HCT116 (cell line): Measurements from ENCODE around the gene NTNG1. TPM values are rescaled to one million over a fixed set of nuclear protein-coding genes. Genes with fewer than 3 reads are reported as not detected.

Experiments used
- ATAC-seq: fragments of 200-7000 bp; cut with Tn5 transposase; 2 replicates; pipeline ENCODE4 v1.9.1; 2020; ENCODE audit warnings: mild to moderate bottlenecking, moderate library complexity
- BruUV-seq: library from RNA; stranded (reverse); fragments of 400-500 nt; replicated peaks from 2 replicates; lab custom pipeline; 2021; lab: Mats Ljungman, UMichigan
- CTCF ChIA-PET: fragments of 300-600 bp; sonication (Branson Sonifier 250); formaldehyde crosslinking; loops from one replicate; lab custom pipeline; 2021; ENCODE audit warnings: antibody characterized with exemption; lab: Charles Lee
- POLR2A ChIA-PET: fragments of 300-600, 350-600 bp; sonication (Branson Sonifier 250); formaldehyde crosslinking; loops from one replicate; lab custom pipeline; 2021; ENCODE audit warnings: antibody characterized with exemption; lab: Charles Lee
- RAD21 ChIA-PET, 2 experiments: fragments of 300-600 bp; sonication (Branson Sonifier 250); formaldehyde crosslinking; loops; one replicate each; lab custom pipeline; 2023; ENCODE audit warnings: low total read pairs in 2 of 2; ENCODE audit not compliant: uncharacterized antibody in 2 of 2, unreplicated experiment in 2 of 2, low non-redundant PET in 1 of 2; lab: Charles Lee
- DNase-seq: peaks from one replicate; pipeline ENCODE4 v3.0.0-alpha.2; 2010; ENCODE audit warnings: low read depth, low spot score
- H2AFZ ChIP-seq: fragments of 200-600 bp; shearing (Covaris generic), sonication (generic); 2 replicates; pipeline ENCODE4 v1.6.1; 2017; ENCODE audit warnings: low read depth, mixed run types, mixed read lengths, antibody characterized with exemption, low read length; ENCODE audit not compliant: poor library complexity, severe bottlenecking
- H3K27ac ChIP-seq: 2 replicates; pipeline ENCODE4 v1.5.1; 2012; ENCODE audit warnings: low read depth, low read length
- H3K27me3 ChIP-seq: fragments of 200-600 bp; sonication (generic); 2 replicates; pipeline ENCODE4 v1.6.1; 2016; ENCODE audit warnings: mixed run types, low read length, mixed read lengths; ENCODE audit not compliant: insufficient read depth
- H3K36me3 ChIP-seq, 2 experiments: fragments of 200-500 bp in 1 of 2; fragments of 200-600 bp in 1 of 2; sonication (Bioruptor generic) in 1 of 2; sonication (generic) in 1 of 2; 2 replicates each; pipeline versions ENCODE4 v1.5.1 to v1.6.1; 2014 to 2016; ENCODE audit warnings: low read length in 2 of 2, inconsistent platforms in 1 of 2, mixed read lengths in 1 of 2, mixed run types in 1 of 2; ENCODE audit not compliant: insufficient read depth in 2 of 2, control insufficient read depth in 1 of 2
- H3K4me1 ChIP-seq, 2 experiments: fragments of 200-600 bp in 1 of 2; sonication (generic) in 1 of 2; 2 replicates each; pipeline versions ENCODE4 v1.5.1 to v1.6.1; 2012 to 2017; ENCODE audit warnings: low read length in 2 of 2, inconsistent platforms in 1 of 2, mild to moderate bottlenecking in 1 of 2, mixed read lengths in 1 of 2, mixed run types in 1 of 2, moderate library complexity in 1 of 2; ENCODE audit not compliant: insufficient read depth in 2 of 2, control insufficient read depth in 1 of 2
- H3K4me2 ChIP-seq: fragments of 200-600 bp; sonication (generic); 2 replicates; pipeline ENCODE4 v1.6.1; 2017; ENCODE audit warnings: mixed run types, low read length, mixed read lengths
- H3K4me3 ChIP-seq, 2 experiments: fragments of 200-600 bp in 1 of 2; sonication (generic) in 1 of 2; replicated peaks in 1 of 2; 2 replicates each; pipeline ENCODE4 v1.5.1; 2011 to 2016; ENCODE audit warnings: low read length in 2 of 2, control low read depth in 1 of 2, low read depth in 1 of 2, mild to moderate bottlenecking in 1 of 2, mixed read lengths in 1 of 2, mixed run types in 1 of 2
- H3K79me2 ChIP-seq: fragments of 200-600 bp; sonication (generic); 2 replicates; pipeline ENCODE4 v1.6.1; 2017; ENCODE audit warnings: mild to moderate bottlenecking, mixed run types, low read length, moderate library complexity, mixed read lengths; ENCODE audit not compliant: insufficient read depth
- H3K9ac ChIP-seq: fragments of 200-600 bp; sonication (generic); 2 replicates; pipeline ENCODE4 v1.6.1; 2016; ENCODE audit warnings: low read length, mixed read lengths
- H3K9me2 ChIP-seq: fragments of 200-600 bp; sonication (generic), shearing (Covaris generic); 2 replicates; pipeline ENCODE4 v1.6.1; 2017; ENCODE audit warnings: mixed run types, mild to moderate bottlenecking, moderate library complexity; ENCODE audit not compliant: insufficient read depth
- H3K9me3 ChIP-seq, 2 experiments: fragments of 200-500 bp in 1 of 2; fragments of 200-600 bp in 1 of 2; sonication (Bioruptor generic) in 1 of 2; sonication (generic) in 1 of 2; 2 replicates each; pipeline ENCODE4 v1.6.1; 2014 to 2017; ENCODE audit warnings: low read length in 2 of 2, mixed read lengths in 2 of 2, inconsistent platforms in 1 of 2, low read depth in 1 of 2, mild to moderate bottlenecking in 1 of 2, mixed run types in 1 of 2, moderate library complexity in 1 of 2; ENCODE audit not compliant: control insufficient read depth in 1 of 2, insufficient read depth in 1 of 2
- H4K20me1 ChIP-seq: fragments of 200-600 bp; sonication (generic), shearing (Covaris generic); 2 replicates; pipeline ENCODE4 v1.6.1; 2017; ENCODE audit warnings: mixed run types, mild to moderate bottlenecking, moderate library complexity; ENCODE audit not compliant: insufficient read depth
- CEBPB ChIP-seq: IDR thresholded peaks from 2 replicates; pipeline ENCODE4 v1.6.1; 2012; ENCODE audit warnings: low read depth
- EGR1 ChIP-seq: IDR thresholded peaks from 2 replicates; pipeline ENCODE4 v1.6.1; 2012; ENCODE audit warnings: low read depth
- ELF1 ChIP-seq: IDR thresholded peaks from 2 replicates; pipeline ENCODE4 v1.6.1; 2012; ENCODE audit warnings: low read depth, borderline replicate concordance
- EZH2 ChIP-seq: fragments of 200-600 bp; sonication (generic); IDR thresholded peaks from 2 replicates; pipeline ENCODE4 v1.6.1; 2017; ENCODE audit warnings: antibody characterized with exemption, mixed run types
- EZH2phosphoT487 ChIP-seq: fragments of 200-600 bp; IDR thresholded peaks from 2 replicates; pipeline ENCODE4 v1.6.1; 2018; ENCODE audit warnings: antibody characterized with exemption, borderline replicate concordance
- FOSL1 ChIP-seq: IDR thresholded peaks from 2 replicates; pipeline ENCODE4 v1.6.1; 2012; ENCODE audit warnings: low read depth
- JUND ChIP-seq: IDR thresholded peaks from 2 replicates; pipeline ENCODE4 v1.6.1; 2012
- RAD21 ChIP-seq: IDR thresholded peaks from 2 replicates; pipeline ENCODE4 v1.6.1; 2012; ENCODE audit warnings: low read depth, mild to moderate bottlenecking
- SP1 ChIP-seq: IDR thresholded peaks from 2 replicates; pipeline ENCODE4 v1.6.1; 2012; ENCODE audit warnings: low read depth
- SRF ChIP-seq: IDR thresholded peaks from 2 replicates; pipeline ENCODE4 v1.6.1; 2012; ENCODE audit warnings: low read depth
- TCF7L2 ChIP-seq: IDR thresholded peaks from 2 replicates; pipeline ENCODE4 v1.7.0; 2011; ENCODE audit warnings: borderline replicate concordance, inconsistent platforms; ENCODE audit not compliant: insufficient read depth, insufficient read length; ENCODE audit errors: extremely low read depth
- YY1 ChIP-seq: IDR thresholded peaks from 2 replicates; pipeline ENCODE4 v1.6.1; 2011; ENCODE audit warnings: low read length, low read depth, moderate library complexity, mild to moderate bottlenecking; ENCODE audit not compliant: insufficient replicate concordance; ENCODE audit errors: extremely low read depth
- intact Hi-C: fragments of 100-400 bp; cut with micrococcal nuclease; formaldehyde crosslinking; loops from 2 replicates; pipeline ENCODE4 v1.10.0; 2022
- total RNA-seq: library from RNA; stranded (reverse); gene quantifications from one replicate; pipeline ENCODE4 v1.2.1, GENCODE V29; 2021; ENCODE audit not compliant: unreplicated experiment
- TF ChIP-seq, protein P1 (sequence below), 3 experiments: fragments of 200-600 bp in 1 of 3; sonication (generic) in 1 of 3; IDR thresholded peaks in 2 of 3; conservative IDR thresholded peaks in 1 of 3; 2 replicates each; pipeline ENCODE4 v1.5.1; 2012 to 2017; ENCODE audit warnings: low read depth in 2 of 3, low read length in 2 of 3, antibody characterized with exemption in 1 of 3, borderline replicate concordance in 1 of 3, control low read depth in 1 of 3, mild to moderate bottlenecking in 1 of 3, mixed read lengths in 1 of 3, mixed run types in 1 of 3, moderate library complexity in 1 of 3; ENCODE audit not compliant: insufficient read depth in 1 of 3
- TF ChIP-seq, protein P2 (sequence below): IDR thresholded peaks from 2 replicates; pipeline ENCODE4 v1.6.1; 2012; ENCODE audit warnings: low read depth
- TF ChIP-seq, protein P3 (sequence below): IDR thresholded peaks from 2 replicates; pipeline ENCODE4 v1.6.1; 2012

Gene NTNG1
- total RNA-seq, 1 experiment from 2014 or later, result not detected

- Histone ChIP-seq H3K4me3 (no peak overlapping the region), H3K36me3 (no peaks in the 10 kb centered on the region), H3K9me3 (peaks cover 0 to 15% of the 10 kb centered on the region in 2 experiments; a peak in 2 of 4 replicates), H3K4me1 (no peaks in the 10 kb centered on the region), H2AFZ (no peak overlapping the region), H3K79me2 (no peaks in the 10 kb centered on the region), H3K27ac (no peak overlapping the region), H4K20me1 (no peaks in the 10 kb centered on the region), H3K27me3 (no peaks in the 10 kb centered on the region), H3K9me2 (no peaks in the 10 kb centered on the region), H3K9ac (no peak overlapping the region), H3K4me2 (no peak overlapping the region)
- ChIA-PET POLR2A (no interaction called here), RAD21 (no interaction called here), CTCF (no interaction called here)
- DNase-seq (no peak), ATAC-seq (no peak)
- TF ChIP-seq SRF, result no peak
- no TSS peak for BruUV-seq
- intact Hi-C loops, result no loop called here
Measured at GRCh38 chr1:107454791-107455190, 314.0 kb downstream of the NTNG1 start.

DNA sequence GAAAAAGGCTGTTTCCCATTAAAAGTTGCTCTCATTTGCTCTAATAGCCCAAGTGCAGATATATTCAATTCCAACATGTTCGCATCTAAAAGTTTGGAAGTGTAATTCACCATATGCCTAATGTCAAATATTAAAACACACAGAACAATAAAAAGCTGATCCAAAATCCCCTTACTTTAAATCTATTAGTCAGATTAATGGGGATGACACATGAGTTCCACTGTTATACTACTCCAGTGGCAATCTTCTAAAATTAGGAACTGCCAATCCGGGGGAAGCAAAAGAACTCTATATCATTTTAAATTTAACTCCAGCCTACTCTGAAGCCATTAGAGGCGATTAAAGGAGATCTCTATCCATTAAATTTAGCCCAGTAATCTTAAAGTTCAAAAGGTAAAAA is 317.1 kb downstream of the NTNG1 start:
- BruUV-seq, result no TSS peak
- no peak overlapping the region for H3K27ac ChIP-seq
- no peaks in the 10 kb centered on the region for H3K4me1 ChIP-seq
- TF ChIP-seq EZH2phosphoT487 (no peak), EZH2 (no peak), EGR1 (no peak), CEBPB (no peak), ELF1 (no peak), TCF7L2 (no peak), JUND (no peak), FOSL1 (no peak), SRF (no peak), YY1 (no peak), SP1 (no peak), RAD21 (no peak)
- TF ChIP-seq, protein P1, sequence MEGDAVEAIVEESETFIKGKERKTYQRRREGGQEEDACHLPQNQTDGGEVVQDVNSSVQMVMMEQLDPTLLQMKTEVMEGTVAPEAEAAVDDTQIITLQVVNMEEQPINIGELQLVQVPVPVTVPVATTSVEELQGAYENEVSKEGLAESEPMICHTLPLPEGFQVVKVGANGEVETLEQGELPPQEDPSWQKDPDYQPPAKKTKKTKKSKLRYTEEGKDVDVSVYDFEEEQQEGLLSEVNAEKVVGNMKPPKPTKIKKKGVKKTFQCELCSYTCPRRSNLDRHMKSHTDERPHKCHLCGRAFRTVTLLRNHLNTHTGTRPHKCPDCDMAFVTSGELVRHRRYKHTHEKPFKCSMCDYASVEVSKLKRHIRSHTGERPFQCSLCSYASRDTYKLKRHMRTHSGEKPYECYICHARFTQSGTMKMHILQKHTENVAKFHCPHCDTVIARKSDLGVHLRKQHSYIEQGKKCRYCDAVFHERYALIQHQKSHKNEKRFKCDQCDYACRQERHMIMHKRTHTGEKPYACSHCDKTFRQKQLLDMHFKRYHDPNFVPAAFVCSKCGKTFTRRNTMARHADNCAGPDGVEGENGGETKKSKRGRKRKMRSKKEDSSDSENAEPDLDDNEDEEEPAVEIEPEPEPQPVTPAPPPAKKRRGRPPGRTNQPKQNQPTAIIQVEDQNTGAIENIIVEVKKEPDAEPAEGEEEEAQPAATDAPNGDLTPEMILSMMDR (IDR thresholded peaks at IDR 0.05 in 2 of 3, conservative IDR thresholded peaks at IDR 0.05 in 1 of 3; ENCODE audit: borderline replicate concordance in 1 of 3, insufficient read depth in 1 of 3, low read depth in 2 of 3, low read length in 2 of 3), result no peak
- TF ChIP-seq, protein P2, sequence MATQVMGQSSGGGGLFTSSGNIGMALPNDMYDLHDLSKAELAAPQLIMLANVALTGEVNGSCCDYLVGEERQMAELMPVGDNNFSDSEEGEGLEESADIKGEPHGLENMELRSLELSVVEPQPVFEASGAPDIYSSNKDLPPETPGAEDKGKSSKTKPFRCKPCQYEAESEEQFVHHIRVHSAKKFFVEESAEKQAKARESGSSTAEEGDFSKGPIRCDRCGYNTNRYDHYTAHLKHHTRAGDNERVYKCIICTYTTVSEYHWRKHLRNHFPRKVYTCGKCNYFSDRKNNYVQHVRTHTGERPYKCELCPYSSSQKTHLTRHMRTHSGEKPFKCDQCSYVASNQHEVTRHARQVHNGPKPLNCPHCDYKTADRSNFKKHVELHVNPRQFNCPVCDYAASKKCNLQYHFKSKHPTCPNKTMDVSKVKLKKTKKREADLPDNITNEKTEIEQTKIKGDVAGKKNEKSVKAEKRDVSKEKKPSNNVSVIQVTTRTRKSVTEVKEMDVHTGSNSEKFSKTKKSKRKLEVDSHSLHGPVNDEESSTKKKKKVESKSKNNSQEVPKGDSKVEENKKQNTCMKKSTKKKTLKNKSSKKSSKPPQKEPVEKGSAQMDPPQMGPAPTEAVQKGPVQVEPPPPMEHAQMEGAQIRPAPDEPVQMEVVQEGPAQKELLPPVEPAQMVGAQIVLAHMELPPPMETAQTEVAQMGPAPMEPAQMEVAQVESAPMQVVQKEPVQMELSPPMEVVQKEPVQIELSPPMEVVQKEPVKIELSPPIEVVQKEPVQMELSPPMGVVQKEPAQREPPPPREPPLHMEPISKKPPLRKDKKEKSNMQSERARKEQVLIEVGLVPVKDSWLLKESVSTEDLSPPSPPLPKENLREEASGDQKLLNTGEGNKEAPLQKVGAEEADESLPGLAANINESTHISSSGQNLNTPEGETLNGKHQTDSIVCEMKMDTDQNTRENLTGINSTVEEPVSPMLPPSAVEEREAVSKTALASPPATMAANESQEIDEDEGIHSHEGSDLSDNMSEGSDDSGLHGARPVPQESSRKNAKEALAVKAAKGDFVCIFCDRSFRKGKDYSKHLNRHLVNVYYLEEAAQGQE, result no peak
- TF ChIP-seq, protein P3, sequence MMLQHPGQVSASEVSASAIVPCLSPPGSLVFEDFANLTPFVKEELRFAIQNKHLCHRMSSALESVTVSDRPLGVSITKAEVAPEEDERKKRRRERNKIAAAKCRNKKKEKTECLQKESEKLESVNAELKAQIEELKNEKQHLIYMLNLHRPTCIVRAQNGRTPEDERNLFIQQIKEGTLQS, result no peak
- no peak overlapping the region for H3K4me2 ChIP-seq
- ChIA-PET RAD21 (no interaction called here), CTCF (no interaction called here), POLR2A (no interaction called here)
- no peaks in the 10 kb centered on the region for H3K9me2 ChIP-seq
- no peak for DNase-seq
- no peaks in the 10 kb centered on the region for H4K20me1 ChIP-seq
- H3K79me2 ChIP-seq, result no peaks in the 10 kb centered on the region
- no peak overlapping the region for H3K9ac ChIP-seq
- no peaks in the 10 kb centered on the region for H3K27me3 ChIP-seq
- H3K36me3 ChIP-seq, result no peaks in the 10 kb centered on the region
- no peak overlapping the region for H2AFZ ChIP-seq
- no peak for ATAC-seq
- H3K4me3 ChIP-seq, result no peak overlapping the region
- peaks cover 0 to 25% of the 10 kb centered on the region in 2 experiments; a peak in 2 of 4 replicates for H3K9me3 ChIP-seq
- intact Hi-C loops, result no loop called here
